GM19351 (cell line): ENCODE data around the gene CSF1.
"Not testable (repeated sequence)": the region's sequence is repeated elsewhere in the genome, so short reads cannot be mapped to it uniquely, and the experiment has no call there.

Experiments used
- ATAC-seq: cut with Tn5 transposase; IDR thresholded peaks from one replicate; pipeline ENCODE4 v1.9.1; 2021; ENCODE audit warnings: mild to moderate bottlenecking, moderate library complexity; ENCODE audit not compliant: unreplicated experiment

The CSF1 gene

DNA sequence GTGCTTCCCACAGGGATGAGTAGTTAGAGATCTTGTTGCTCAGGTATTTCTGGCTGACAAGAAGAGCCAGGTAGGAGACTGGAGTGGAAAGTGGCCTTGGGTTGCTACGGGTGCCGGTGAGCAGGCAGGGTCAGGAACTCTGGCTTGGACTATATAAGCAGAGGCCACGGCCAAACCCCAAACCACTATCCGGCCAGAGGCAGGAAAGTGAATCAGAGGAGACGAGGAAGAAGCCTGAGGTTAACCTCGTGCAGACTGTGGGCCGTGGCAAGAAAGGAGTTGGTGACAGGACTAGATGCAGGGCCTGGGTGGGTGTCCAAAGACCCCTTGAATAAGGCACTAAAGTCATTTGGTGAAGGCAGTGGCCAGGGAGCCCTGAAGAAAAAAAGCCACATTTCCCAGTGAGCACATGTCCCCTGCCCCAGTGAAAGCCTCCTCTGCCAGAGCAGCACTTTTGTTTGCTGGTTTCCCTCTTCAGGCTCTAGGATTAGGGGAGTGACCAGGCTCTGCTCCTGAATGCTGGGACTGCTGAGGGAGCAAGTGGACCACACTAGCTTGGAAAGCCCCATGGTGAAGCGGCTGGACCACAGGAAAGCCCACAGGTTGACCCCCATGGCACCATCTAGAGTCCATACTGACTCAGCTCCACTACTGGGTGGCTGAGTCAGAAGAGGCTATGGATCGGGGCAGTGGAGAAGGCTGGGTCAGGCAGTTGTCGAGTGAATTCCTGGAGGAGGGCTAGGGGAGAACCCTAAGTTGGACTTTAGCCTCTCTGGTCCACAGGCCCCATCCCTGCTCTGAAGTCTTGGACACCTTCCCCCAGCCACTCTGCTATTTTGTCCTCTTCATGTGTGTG lies 23.4 kb downstream of the CSF1 start:
- ATAC-seq, result no peak

DNA sequence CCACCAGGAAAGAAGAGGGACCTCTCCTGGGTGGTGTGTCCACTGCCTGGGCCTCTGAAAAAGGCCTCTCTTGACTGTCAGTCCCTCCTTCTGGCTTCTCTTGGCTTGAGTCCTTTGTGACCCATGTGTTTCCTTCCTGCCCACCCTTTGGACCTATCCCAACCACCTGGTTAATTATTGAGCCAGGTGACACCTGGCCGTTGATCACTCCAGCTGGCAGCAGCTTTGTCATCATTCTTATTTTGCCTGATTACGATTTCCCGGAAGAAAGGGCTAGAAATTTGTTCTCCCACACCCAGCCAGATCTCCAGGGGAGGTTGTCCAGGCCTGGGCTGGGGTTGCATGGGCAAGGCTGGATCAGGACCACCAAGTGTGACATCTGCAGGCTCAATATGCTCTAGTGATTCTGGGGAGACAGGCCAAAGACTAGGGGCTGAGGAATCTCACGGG lies 24.8 kb downstream of the CSF1 start:
- no peak for ATAC-seq

- ATAC-seq, result no peak
These were observed 27.1 kb downstream of the CSF1 start for GRCh38 chr1:109937738-109938137.

DNA sequence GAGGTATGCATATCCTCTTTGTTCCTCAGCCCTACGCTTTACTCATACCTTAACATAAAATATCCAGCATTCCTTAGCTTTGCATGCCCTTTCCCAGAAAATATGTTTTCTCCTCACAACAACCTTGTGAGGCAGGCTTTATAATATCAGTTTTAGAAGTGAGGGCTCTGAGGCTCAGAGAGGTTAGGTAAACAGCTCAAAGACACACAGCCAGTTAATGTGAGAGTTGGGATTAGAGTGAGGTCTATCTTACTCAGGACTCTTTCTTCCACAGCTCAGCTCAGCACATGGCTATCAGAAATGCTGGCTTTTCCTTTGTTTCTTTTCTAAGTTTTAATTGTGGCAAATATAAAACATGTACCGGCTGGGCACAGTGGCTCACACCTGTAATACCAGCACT lies 27.9 kb downstream of the CSF1 start:
- ATAC-seq, result no peak

- ATAC-seq, result no peak
These were observed 31.8 kb downstream of the CSF1 start for GRCh38 chr1:109942434-109942833.

GRCh38 chr1:109944541-109944940 lies 33.9 kb downstream of the CSF1 start:
- ATAC-seq, result no peak

DNA sequence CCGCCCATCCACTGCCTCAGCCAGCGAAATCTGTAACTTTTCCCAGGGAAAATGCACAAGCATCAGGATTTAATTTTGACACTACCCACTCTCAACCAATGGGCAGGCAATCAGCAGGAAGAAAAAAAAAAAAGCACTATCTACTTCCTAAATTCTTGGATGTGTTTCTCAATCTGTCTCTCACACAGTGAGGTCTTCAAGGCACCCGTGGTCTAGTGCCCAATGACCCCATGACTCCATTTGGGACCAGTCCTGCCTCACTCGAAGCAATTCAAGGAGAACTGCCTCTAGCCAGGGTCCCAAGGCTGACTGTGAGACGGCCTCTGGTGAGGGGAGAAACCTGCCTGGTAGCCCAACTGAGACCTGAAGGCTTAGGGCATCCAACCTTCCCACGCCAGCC lies 35.9 kb downstream of the CSF1 start:
- ATAC-seq, result no peak

DNA sequence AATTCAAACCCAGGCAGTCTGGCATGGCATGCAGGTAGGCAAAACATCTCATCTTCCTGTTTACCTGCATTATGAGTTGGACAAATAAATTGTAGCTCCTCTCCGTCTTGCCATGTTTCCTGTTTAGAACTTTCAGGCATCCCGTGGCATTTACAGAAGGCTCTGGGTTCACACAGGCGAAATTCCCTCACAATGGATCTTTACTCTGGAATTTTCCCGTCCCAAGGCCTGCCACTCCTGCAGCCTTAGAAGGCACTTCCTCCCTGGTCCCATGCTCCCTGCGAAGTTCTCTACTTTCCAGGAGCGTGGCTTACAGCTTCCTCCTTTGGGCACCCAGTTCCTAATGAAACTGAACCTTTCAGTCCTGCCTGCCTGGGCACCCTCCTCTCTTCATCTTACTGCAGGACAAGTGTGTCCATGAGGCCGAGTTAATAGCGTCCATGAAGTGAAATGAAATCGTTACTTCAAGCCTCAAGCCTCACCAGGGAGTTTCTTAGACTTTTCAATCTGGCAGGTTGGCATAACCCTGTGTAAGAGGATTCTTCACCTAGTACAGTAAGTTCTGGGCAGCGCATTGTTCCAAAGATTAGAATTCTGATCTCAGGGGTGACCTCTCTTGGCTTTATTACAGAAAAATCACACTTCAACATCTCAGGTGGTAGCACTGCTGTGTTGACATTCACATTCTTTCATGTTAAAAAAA lies 37.1 kb downstream of the CSF1 start:
- ATAC-seq, result no peak

DNA sequence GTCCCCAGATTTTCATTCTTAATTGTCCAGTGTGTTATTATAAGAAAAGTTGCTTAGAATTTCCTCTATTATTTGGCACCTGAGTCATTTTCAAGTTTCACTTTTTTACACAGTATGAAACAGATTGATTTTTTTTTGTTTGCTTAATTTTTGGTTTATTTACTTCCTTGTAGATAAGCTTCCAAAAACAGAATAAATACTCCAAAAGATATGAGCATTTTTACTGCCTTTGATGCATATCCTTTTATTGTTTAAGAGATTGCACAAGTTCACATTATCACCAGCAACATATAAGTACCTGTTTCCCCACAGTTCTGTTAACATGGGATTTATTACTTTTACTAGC lies 37.6 kb downstream of the CSF1 start:
- no peak for ATAC-seq

GRCh38 chr1:109950038-109950437 lies 39.4 kb downstream of the CSF1 start:
- no peak for ATAC-seq

- no peak for ATAC-seq
These were observed 39.9 kb downstream of the CSF1 start for GRCh38 chr1:109950509-109950908.

DNA sequence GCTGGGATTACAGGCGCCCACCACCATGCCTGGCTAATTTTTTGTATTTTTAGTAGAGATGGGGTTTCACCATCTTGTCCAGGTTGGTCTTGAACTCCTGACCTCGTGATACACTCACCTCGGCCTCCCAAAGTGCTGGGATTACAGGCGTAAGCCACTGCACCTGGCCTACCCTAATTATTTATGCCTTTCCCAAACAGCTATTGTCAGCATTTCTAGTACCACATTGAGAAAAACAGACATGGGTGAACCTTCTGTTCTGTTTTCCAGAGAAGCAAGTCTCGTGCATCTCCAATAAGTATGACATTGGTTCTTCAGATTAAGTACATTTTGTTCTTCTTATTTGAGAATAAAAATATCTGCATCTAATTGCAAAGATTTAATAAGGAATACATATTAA lies 40.9 kb downstream of the CSF1 start:
- ATAC-seq, result not testable (repeated sequence)

GRCh38 chr1:109954041-109954512 lies 43.4 kb downstream of the CSF1 start:
- no peak for ATAC-seq

DNA sequence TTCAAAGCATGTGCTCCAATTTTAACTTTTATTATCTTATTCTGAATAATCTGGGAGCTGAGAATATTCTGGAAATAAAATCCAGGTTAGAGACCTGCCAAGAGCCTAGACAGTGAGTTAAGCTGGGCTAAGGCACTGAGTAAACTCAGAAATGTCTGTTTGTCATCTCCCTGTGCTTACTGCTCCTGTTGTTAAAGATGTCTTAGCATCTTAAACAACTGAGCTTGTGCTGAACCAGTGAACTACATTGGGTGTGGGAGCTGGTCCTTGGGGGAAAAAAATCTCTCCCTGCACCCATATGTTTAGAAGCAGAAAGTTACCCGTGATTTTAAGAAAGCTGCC lies 49.0 kb downstream of the CSF1 start:
- no peak for ATAC-seq

GRCh38 chr1:109959974-109960744 lies 49.5 kb downstream of the CSF1 start:
- no peak for ATAC-seq

- ATAC-seq, result no peak
These were observed 50.1 kb downstream of the CSF1 start for GRCh38 chr1:109960745-109961094.

DNA sequence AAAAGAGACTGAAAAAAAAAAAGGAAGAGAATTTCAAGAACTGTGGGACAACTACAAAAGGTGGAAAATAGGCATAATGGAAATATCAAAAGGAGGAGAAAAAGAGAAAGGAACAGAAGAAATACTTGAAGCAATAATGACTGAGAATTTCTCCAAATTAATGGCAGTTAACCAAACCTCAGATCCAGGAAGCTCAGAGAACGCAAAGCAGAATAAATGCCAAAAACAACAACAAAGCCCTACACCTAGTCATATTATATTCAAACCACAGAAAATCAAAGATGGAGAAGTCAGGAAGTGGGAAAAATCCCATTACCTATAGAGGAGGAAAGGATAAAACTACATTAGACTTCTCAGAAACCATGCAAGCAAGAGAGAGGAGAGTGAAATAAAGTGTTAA lies 53.2 kb downstream of the CSF1 start:
- ATAC-seq, result no peak

DNA sequence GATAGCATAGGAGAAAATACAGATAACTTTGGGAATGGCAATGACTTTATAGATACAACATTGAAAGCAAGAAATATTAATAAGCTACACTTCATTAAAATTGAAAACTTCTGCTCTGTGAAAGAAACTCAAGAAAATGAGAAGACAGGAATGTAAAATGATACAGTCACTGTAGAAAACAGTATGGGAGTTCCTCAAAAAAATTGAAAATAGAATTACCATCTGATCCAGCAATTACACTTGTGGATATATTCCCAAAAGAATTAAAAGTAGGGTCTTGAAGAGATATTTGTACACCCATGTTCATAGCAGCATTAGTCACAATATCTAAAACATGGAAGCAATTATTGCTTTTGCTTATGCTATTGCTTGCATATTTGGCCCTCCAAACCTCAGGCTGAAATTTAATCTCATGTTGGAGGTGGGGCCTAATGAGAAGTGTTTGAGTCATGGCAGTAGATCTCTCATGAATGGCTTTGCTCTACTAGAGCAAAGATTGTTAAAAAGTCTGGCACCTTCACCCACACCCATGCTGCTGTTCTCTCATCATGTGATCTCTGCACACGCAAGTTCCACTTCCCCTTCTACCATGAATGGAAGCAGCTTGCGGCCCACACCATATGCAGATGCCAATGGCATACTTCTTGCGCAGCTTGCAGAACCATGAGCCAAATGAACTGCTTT lies 58.6 kb downstream of the CSF1 start:
- no peak for ATAC-seq

- no peak for ATAC-seq
These were observed 59.3 kb downstream of the CSF1 start for GRCh38 chr1:109969907-109970306.

DNA sequence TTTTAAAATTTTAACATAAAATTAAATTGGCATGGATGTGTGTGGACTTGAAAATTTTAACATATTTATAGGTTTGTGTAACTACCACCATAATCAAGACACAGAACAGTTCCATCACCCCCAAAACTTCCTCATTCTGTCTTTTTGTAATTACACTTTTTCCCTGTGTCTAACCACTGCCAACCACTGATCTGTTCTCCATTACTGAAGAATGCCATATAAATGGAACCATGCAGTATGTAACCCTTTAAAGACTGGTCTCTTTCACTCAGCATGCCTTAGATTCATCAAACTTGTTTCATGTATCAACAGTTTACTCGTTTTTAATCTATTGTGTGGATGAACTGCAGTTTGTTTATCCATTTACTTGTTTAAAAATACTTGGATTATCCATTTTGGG lies 60.9 kb downstream of the CSF1 start:
- no peak for ATAC-seq

DNA sequence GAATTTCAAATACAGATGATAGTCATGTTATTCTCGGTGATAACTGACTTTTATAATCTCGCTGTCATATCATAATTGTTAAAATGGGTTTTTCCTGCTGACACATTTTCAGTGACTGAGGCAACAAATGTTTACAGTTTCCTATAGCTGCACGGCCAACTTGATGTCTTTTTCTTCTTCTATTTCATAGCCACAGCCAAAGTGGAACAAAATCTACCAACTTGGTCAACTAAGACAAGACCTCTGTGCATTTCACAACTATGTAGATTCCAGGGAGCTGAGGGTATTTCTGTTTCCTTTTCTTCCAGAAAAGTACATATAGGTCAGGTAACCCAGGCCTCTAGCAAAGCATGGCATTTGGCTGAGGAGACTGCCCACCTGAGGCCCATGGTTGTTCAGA lies 63.5 kb downstream of the CSF1 start:
- ATAC-seq, result no peak
